Muscle layer of colon (tissue), 2 donors: ENCODE measurements around the gene YWHAG.
A peak's percentile ranks its signal among the peaks of the same experiment; 100 is the strongest.
"Not testable (repeated sequence)": the region's sequence is repeated elsewhere in the genome, so short reads cannot be mapped to it uniquely, and the experiment has no call there.

Source experiments
- H3K27ac ChIP-seq: one replicate; pipeline ENCODE4 v1.7.0; 2013; ENCODE audit warnings: low read depth, mild to moderate bottlenecking, low read length, moderate library complexity
- H3K27me3 ChIP-seq, 2 donors: one replicate each; pipeline ENCODE4 v1.7.0; 2013; ENCODE audit warnings: low read length in 2 of 2, mild to moderate bottlenecking in 2 of 2; ENCODE audit not compliant: insufficient read depth in 2 of 2, control insufficient read depth in 1 of 2
- H3K36me3 ChIP-seq: one replicate; pipeline ENCODE4 v1.7.0; 2013; ENCODE audit warnings: mild to moderate bottlenecking, low read length; ENCODE audit not compliant: insufficient read depth
- H3K4me1 ChIP-seq: one replicate; pipeline ENCODE4 v1.7.0; 2013; ENCODE audit warnings: mild to moderate bottlenecking, low read length; ENCODE audit not compliant: insufficient read depth
- H3K4me3 ChIP-seq, 2 donors: one replicate each; pipeline ENCODE4 v1.7.0; 2013; ENCODE audit warnings: low read length in 2 of 2, low read depth in 1 of 2, mild to moderate bottlenecking in 1 of 2, moderate library complexity in 1 of 2
- H3K9ac ChIP-seq: one replicate; pipeline ENCODE4 v1.7.0; 2013; ENCODE audit warnings: low read length
- H3K9me3 ChIP-seq: one replicate; pipeline ENCODE4 v1.7.0; 2013; ENCODE audit warnings: mild to moderate bottlenecking, low read length
- donor health status: abdominal sarcoma.
- donor health status: Adenocarcinoma of cecum.

Gene YWHAG

GRCh38 chr7:76300166-76300731 lies 58.5 kb downstream of the YWHAG start:
- Histone ChIP-seq H3K36me3 (peaks cover 12% of the 10 kb centered on the region), H3K4me1 (peaks cover 16% of the 10 kb centered on the region), H3K9me3 (no peaks in the 10 kb centered on the region), H3K9ac (no peak overlapping the region), H3K27me3 (no peaks in the 10 kb centered on the region), H3K27ac (no peak overlapping the region), H3K4me3 (no peak overlapping the region)

DNA sequence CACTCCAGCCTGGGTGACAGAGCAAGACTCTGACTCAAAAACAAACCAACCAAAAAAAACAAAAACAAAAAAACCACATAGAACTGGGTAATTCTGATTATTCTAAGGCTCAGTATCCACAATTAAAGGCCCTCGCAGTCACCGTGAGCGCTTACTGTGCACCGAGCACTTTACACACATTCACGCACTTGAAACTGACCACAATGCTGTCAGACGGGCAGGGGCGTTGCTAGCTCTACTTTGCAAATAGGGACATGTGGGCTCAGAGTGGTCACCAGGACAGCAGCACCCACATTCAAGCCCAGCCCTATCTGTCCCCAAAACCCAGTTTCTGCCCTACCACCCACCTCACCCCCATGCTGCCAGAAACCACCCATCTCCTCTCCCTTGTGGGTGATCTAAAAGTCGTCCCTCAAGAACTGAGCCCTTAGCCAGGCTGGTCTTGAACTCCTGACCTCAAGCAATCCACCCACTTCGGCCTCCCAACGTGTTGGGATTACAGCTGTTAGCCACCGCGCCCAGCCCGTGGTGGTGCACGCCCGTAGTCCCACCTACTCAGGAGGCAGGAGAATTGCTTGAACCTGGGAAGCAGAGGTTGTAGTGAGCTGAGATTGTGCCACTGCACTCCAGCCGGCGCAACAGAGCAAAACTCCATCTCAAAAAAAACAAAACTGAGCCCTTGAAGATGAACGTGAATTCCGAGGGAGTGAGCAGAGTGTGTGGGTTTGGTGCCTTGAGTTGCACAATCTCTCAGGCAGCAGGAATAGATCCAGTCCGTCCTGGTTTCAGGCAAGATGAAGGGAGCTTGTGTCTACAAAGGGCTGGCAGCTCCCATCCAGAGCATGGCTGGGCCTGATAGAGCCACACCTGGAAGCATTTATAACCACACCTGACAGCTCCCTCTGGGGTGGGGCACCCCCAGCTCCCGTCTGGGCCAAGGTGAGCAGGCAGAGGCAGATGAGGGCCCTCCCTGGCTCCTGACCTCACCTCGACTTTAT lies 61.7 kb downstream of the YWHAG start:
- no peak overlapping the region for H3K9ac ChIP-seq
- H3K27me3 ChIP-seq: no peaks in the 10 kb centered on the region
- peak overlapping the region; percentile 73 for H3K27ac ChIP-seq
- H3K9me3 ChIP-seq: no peaks in the 10 kb centered on the region
- H3K36me3 ChIP-seq: no peaks in the 10 kb centered on the region
- no peak overlapping the region for H3K4me3 ChIP-seq
- peaks cover 35% of the 10 kb centered on the region for H3K4me1 ChIP-seq

GRCh38 chr7:76294344-76295024 lies 64.3 kb downstream of the YWHAG start:
- peak overlapping the region; percentile 99 for H3K27ac ChIP-seq
- no peaks in the 10 kb centered on the region for H3K9me3 ChIP-seq
- H3K27me3 ChIP-seq: no peaks in the 10 kb centered on the region
- H3K4me1 ChIP-seq: peaks cover 37% of the 10 kb centered on the region
- H3K36me3 ChIP-seq: no peaks in the 10 kb centered on the region
- no peak overlapping the region for H3K9ac ChIP-seq
- H3K4me3 ChIP-seq: peak overlapping the region; percentile 8 to 37

DNA sequence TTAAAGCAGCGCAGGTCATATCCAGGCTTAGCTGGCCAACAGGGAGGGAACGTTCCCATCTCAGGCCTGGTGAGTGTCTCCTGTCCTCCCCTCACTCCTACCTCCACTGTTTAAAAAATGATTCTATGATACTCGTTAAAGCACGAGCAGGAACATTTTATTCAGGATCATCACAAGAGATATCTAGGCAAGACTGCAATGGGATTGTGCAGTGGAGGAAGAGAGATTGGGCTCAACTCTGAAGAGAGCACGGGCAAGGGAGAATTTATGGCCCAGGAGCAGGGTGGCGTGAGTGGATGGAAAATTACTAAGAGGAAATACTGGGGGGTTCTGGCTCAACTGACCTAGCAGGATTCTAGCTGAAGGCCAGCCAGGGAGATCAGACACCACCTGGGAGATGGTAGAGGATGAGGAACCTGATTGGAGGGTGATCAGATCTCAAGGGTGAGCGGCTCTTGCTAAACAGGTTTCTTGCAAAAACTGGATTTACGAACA lies 65.3 kb downstream of the YWHAG start:
- H3K4me1 ChIP-seq: peaks cover 37% of the 10 kb centered on the region

GRCh38 chr7:76292911-76293310 lies 65.9 kb downstream of the YWHAG start:
- not testable (repeated sequence) for H3K36me3 ChIP-seq, H3K9me3 ChIP-seq, H3K4me3 ChIP-seq, H3K27me3 ChIP-seq
- Histone ChIP-seq H3K9ac (peak overlapping the region; percentile 27), H3K4me1 (peaks cover 37% of the 10 kb centered on the region), H3K27ac (peak overlapping the region; percentile 99)

More for the DNA sequence above, 65.3 kb downstream of the YWHAG start:
- Histone ChIP-seq H3K27ac (peak overlapping the region; percentile 99), H3K4me3 (peak overlapping the region in 1 of 2 donors; percentile 4), H3K36me3 (no peaks in the 10 kb centered on the region), H3K27me3 (no peaks in the 10 kb centered on the region), H3K9ac (peak overlapping the region; percentile 27), H3K9me3 (no peaks in the 10 kb centered on the region)

DNA sequence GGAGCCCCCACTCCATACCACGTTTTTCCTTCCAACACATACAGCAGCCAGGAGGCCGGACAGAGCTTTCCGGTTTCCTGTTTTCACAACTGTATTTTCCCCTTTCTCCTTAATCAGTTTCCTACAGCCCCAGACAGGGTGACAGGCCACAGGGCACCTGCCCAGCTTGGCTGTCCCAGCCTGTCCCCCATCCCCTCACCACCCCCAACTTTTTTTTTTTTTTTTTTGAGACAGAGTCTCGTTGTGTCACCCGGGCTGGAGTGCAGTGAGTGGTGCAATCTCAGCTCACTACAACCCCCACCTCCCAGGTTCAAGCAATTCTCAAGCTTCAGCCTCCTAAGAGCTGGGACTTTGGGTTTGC lies 66.6 kb downstream of the YWHAG start:
- peaks cover 37% of the 10 kb centered on the region for H3K4me1 ChIP-seq
- no peaks in the 10 kb centered on the region for H3K36me3 ChIP-seq
- no peaks in the 10 kb centered on the region for H3K27me3 ChIP-seq
- peak overlapping the region; percentile 45 for H3K9ac ChIP-seq
- H3K27ac ChIP-seq: peak overlapping the region; percentile 85
- peak overlapping the region in 1 of 2 donors; percentile 53 for H3K4me3 ChIP-seq
- no peaks in the 10 kb centered on the region for H3K9me3 ChIP-seq

GRCh38 chr7:76291351-76292212 lies 67.2 kb downstream of the YWHAG start:
- Histone ChIP-seq H3K4me1 (peaks cover 37% of the 10 kb centered on the region), H3K9me3 (no peaks in the 10 kb centered on the region), H3K9ac (peak overlapping the region; percentile 45), H3K27me3 (no peaks in the 10 kb centered on the region), H3K4me3 (peak overlapping the region in 1 of 2 donors; percentile 53), H3K36me3 (no peaks in the 10 kb centered on the region), H3K27ac (peak overlapping the region; percentile 85)

- not testable (repeated sequence) for H3K27me3 ChIP-seq, H3K4me3 ChIP-seq, H3K27ac ChIP-seq, H3K36me3 ChIP-seq, H3K9ac ChIP-seq, H3K9me3 ChIP-seq
- H3K4me1 ChIP-seq: peaks cover 37% of the 10 kb centered on the region
These were observed 67.9 kb downstream of the YWHAG start for GRCh38 chr7:76290847-76291350.

DNA sequence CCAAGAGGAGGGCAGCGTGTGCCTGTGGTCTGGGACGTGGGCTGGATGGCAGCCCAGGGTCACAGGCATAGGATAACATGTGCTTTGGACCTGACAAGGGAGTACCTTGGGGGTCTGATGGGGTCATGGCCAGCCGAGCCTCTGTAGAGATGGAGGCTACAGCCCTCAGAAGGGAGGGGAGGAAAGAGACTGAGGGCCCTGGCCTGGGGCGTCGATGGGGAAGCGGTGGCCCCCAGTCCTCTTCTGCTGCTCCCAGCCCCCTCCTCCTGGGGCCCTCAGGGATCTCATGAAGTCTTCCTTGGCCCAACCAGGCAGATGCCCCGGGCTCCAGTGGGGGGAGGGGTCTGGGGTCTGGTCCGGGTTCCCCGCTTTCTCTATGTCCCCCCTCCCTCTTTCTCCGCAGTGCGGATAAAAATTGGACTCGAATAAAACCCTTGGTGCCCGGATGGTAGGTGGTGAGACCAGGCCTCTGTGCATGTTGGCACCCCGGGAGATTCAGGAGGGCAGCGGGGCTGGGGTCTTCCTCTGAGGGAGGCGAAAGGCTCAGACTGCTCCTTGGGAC lies 71.9 kb downstream of the YWHAG start:
- peaks cover 4 to 20% of the 10 kb centered on the region in 2 donors for H3K27me3 ChIP-seq
- no peaks in the 10 kb centered on the region for H3K9me3 ChIP-seq
- no peak overlapping the region for H3K4me3 ChIP-seq
- H3K4me1 ChIP-seq: peaks cover 3% of the 10 kb centered on the region
- no peak overlapping the region for H3K27ac ChIP-seq
- no peaks in the 10 kb centered on the region for H3K36me3 ChIP-seq
- H3K9ac ChIP-seq: no peak overlapping the region

DNA sequence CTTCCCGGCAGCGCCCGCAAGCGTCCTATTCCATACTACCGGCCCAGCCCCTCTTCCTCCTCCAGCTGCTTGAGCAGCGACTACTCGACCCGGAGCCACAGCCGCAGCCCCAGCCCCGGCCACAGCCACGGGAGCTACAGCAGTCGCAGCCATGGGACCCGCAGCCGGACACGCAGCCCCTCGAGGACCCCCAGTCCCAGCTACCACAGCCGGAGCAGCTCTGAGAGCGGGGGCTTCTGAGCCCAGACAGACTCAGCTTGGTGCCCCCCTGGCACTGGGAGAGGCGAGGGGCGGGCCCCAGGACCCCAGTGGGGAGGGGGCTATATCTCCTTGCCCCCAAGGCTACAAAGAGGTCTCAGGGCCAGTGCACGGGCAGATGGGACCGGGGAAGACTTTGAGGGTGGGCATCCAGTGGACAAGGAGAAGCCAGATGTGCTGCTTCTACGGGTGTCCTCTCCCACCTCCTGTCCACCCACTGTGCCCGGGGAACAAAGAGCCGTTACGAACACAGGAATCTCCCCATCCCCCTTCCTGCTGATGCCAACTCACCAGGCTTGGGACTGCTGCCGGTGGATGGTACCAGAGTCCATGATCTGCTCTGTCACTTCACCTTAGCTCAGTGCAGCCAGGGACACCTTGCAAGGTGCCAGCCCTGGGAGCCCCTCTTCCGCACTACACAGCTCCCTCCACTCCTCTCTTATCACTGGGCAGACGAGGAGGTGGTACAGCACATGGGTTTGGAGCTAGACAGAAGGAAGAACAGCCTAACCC lies 73.0 kb downstream of the YWHAG start:
- no peaks in the 10 kb centered on the region for H3K36me3 ChIP-seq
- H3K9me3 ChIP-seq: no peaks in the 10 kb centered on the region
- no peak overlapping the region for H3K9ac ChIP-seq
- no peak overlapping the region for H3K27ac ChIP-seq
- peaks cover 9% of the 10 kb centered on the region for H3K4me1 ChIP-seq
- H3K4me3 ChIP-seq: no peak overlapping the region
- H3K27me3 ChIP-seq: peaks cover 9 to 28% of the 10 kb centered on the region in 2 donors
